Loucy (cell line): ENCODE data around the gene CSPG4.

Experiments
- H2AFZ ChIP-seq: fragments of 200-600 bp; sonication (generic); 2 replicates; pipeline ENCODE4 v1.6.0; 2016; ENCODE audit warnings: antibody characterized with exemption, mild to moderate bottlenecking, low read length, moderate library complexity
- H3F3A ChIP-seq: fragments of 200-600 bp; 2 replicates; pipeline ENCODE4 v1.6.0; 2016; ENCODE audit warnings: antibody characterized with exemption, low read depth, mild to moderate bottlenecking
- H3K27me3 ChIP-seq: fragments of 200-600 bp; sonication (generic); 2 replicates; pipeline ENCODE4 v1.6.1; 2014; ENCODE audit warnings: low read length, mild to moderate bottlenecking; ENCODE audit not compliant: insufficient read depth, poor library complexity, severe bottlenecking
- H3K36me3 ChIP-seq: fragments of 200-600 bp; sonication (generic); 2 replicates; pipeline ENCODE4 v1.6.1; 2016; ENCODE audit warnings: low read length; ENCODE audit not compliant: insufficient read depth
- H3K4me1 ChIP-seq: fragments of 200-600 bp; sonication (generic); 2 replicates; pipeline ENCODE4 v1.5.1; 2014; ENCODE audit warnings: low read length, mild to moderate bottlenecking; ENCODE audit not compliant: insufficient read depth, poor library complexity, severe bottlenecking
- H3K4me2 ChIP-seq: fragments of 200-600 bp; sonication (generic); 2 replicates; pipeline ENCODE4 v1.6.0; 2014; ENCODE audit warnings: antibody characterized with exemption, low read length, low read depth, mild to moderate bottlenecking; ENCODE audit not compliant: poor library complexity, severe bottlenecking
- H3K4me3 ChIP-seq: fragments of 200-600 bp; sonication (generic); 2 replicates; pipeline ENCODE4 v1.5.1; 2014; ENCODE audit warnings: low read length, mild to moderate bottlenecking, mixed read lengths; ENCODE audit not compliant: poor library complexity, severe bottlenecking
- H3K79me2 ChIP-seq: fragments of 200-600 bp; sonication (generic); 2 replicates; pipeline ENCODE4 v1.6.1; 2014; ENCODE audit warnings: low read length; ENCODE audit not compliant: insufficient read depth
- H3K9ac ChIP-seq: fragments of 200-600 bp; sonication (generic); 2 replicates; pipeline ENCODE4 v1.6.0; 2014; ENCODE audit warnings: mild to moderate bottlenecking, low read depth, low read length, moderate library complexity; ENCODE audit not compliant: poor library complexity, severe bottlenecking
- H3K9me2 ChIP-seq: fragments of 200-600 bp; sonication (generic); replicated peaks from 2 replicates; pipeline ENCODE4 v1.6.1; 2016; ENCODE audit warnings: low read depth, low read length, mixed read lengths
- H3K9me3 ChIP-seq: fragments of 200-600 bp; sonication (generic); 2 replicates; pipeline ENCODE4 v1.6.1; 2014; ENCODE audit warnings: mild to moderate bottlenecking, antibody characterized with exemption, low read length, low read depth; ENCODE audit not compliant: insufficient read depth
- H4K20me1 ChIP-seq: fragments of 200-600 bp; sonication (generic); 2 replicates; pipeline ENCODE4 v1.6.0; 2014; ENCODE audit warnings: antibody characterized with exemption, low read length, mild to moderate bottlenecking; ENCODE audit not compliant: insufficient read depth, poor library complexity, severe bottlenecking
- CTCF ChIP-seq: fragments of 200-600 bp; sonication (generic); conservative IDR thresholded peaks from 2 replicates; pipeline ENCODE4 v1.5.1; 2014; ENCODE audit warnings: mild to moderate bottlenecking, antibody characterized with exemption, low read length
- EZH2phosphoT487 ChIP-seq: fragments of 200-600 bp; IDR thresholded peaks from 2 replicates; pipeline ENCODE4 v1.6.1; 2018; ENCODE audit warnings: antibody characterized with exemption, mild to moderate bottlenecking, moderate library complexity, borderline replicate concordance

Gene CSPG4

DNA sequence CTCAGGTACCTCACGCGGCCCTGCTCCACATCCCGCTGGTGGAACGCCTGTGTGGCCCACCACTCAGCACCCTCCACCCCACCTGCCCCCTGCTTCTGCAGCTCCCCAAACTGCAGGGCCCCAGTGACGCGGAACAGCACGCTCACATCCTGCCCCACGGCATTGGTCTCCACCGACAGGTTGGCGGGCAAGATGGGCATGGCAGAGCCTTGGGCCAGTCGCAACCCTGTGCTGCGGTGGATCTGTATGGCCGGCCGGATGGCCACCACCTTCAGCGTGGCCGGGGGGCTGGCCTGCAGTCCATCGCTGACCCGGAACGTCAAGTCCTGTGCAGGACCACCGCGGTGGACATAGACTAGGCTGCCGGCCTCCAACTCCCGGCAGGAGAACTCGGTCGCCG is 23.8 kb downstream of the CSPG4 start:
- Histone ChIP-seq H3K27me3 (no peaks in the 10 kb centered on the region), H3K4me1 (peaks cover 10% of the 10 kb centered on the region), H2AFZ (no peak overlapping the region), H3K4me2 (no peak overlapping the region), H3K4me3 (no peak overlapping the region), H3F3A (no peaks in the 10 kb centered on the region), H4K20me1 (no peaks in the 10 kb centered on the region), H3K9me3 (no peaks in the 10 kb centered on the region), H3K9me2 (no peaks in the 10 kb centered on the region), H3K36me3 (no peaks in the 10 kb centered on the region), H3K9ac (no peak overlapping the region), H3K79me2 (no peaks in the 10 kb centered on the region)
- no peak for TF ChIP-seq CTCF
- TF ChIP-seq EZH2phosphoT487: no peak

- no peaks in the 10 kb centered on the region for H3K27me3 ChIP-seq
- no peak overlapping the region for H3K4me2 ChIP-seq
- H3K4me1 ChIP-seq: peaks cover 4% of the 10 kb centered on the region
- no peaks in the 10 kb centered on the region for H3K36me3 ChIP-seq
- H2AFZ ChIP-seq: no peak overlapping the region
- no peak overlapping the region for H3K9ac ChIP-seq
- TF ChIP-seq CTCF (no peak), EZH2phosphoT487 (no peak)
- no peaks in the 10 kb centered on the region for H3K9me3 ChIP-seq
- H3K9me2 ChIP-seq: no peaks in the 10 kb centered on the region
- no peaks in the 10 kb centered on the region for H4K20me1 ChIP-seq
- no peaks in the 10 kb centered on the region for H3F3A ChIP-seq
- H3K4me3 ChIP-seq: no peak overlapping the region
- no peaks in the 10 kb centered on the region for H3K79me2 ChIP-seq
Observed at GRCh38 chr15:75688278-75688557, 24.4 kb downstream of the CSPG4 start.

- Histone ChIP-seq H3K9me2 (no peaks in the 10 kb centered on the region), H4K20me1 (no peaks in the 10 kb centered on the region)
Observed at GRCh38 chr15:75687486-75688277, 25.0 kb downstream of the CSPG4 start.

More at GRCh38 chr15:75687486-75688277, 25.0 kb downstream of the CSPG4 start:
- Histone ChIP-seq H3K4me3 (no peak overlapping the region), H3K9ac (no peak overlapping the region), H3K4me1 (peaks cover 3% of the 10 kb centered on the region), H3K4me2 (no peak overlapping the region), H3K9me3 (no peaks in the 10 kb centered on the region), H3K36me3 (no peaks in the 10 kb centered on the region), H3K27me3 (no peaks in the 10 kb centered on the region), H3F3A (no peaks in the 10 kb centered on the region), H2AFZ (no peak overlapping the region), H3K79me2 (no peaks in the 10 kb centered on the region)
- TF ChIP-seq EZH2phosphoT487 (no peak), CTCF (no peak)
